KOPT-K1 (cell line): Measurements from ENCODE around the gene PLCL1.
A peak's percentile ranks its signal among the peaks of the same experiment; 100 is the strongest.
"Not testable (repeated sequence)": the region's sequence is repeated elsewhere in the genome, so short reads cannot be mapped to it uniquely, and the experiment has no call there.

Experiments used
- H3K27ac ChIP-seq: fragments of 200-600 bp; sonication (generic); 2 replicates; pipeline ENCODE4 v1.5.1; 2016; ENCODE audit warnings: antibody characterized with exemption, mild to moderate bottlenecking, low read depth, low read length; ENCODE audit not compliant: poor library complexity, severe bottlenecking
- H3K36me3 ChIP-seq: fragments of 200-600 bp; sonication (generic); 2 replicates; pipeline ENCODE4 v1.5.1; 2017; ENCODE audit warnings: antibody characterized with exemption, mild to moderate bottlenecking, low read length, moderate library complexity; ENCODE audit not compliant: insufficient read depth
- H3K9me3 ChIP-seq: fragments of 200-600 bp; sonication (generic); 2 replicates; pipeline ENCODE4 v1.5.1; 2017; ENCODE audit warnings: antibody characterized with exemption, low read length, mild to moderate bottlenecking; ENCODE audit not compliant: insufficient read depth, poor library complexity, severe bottlenecking

PLCL1 gene

GRCh38 chr2:197801033-197801432 is 3.4 kb upstream of the PLCL1 start:
- peaks cover 4% of the 10 kb centered on the region for H3K9me3 ChIP-seq
- no peaks in the 10 kb centered on the region for H3K36me3 ChIP-seq
- no peak overlapping the region for H3K27ac ChIP-seq

DNA sequence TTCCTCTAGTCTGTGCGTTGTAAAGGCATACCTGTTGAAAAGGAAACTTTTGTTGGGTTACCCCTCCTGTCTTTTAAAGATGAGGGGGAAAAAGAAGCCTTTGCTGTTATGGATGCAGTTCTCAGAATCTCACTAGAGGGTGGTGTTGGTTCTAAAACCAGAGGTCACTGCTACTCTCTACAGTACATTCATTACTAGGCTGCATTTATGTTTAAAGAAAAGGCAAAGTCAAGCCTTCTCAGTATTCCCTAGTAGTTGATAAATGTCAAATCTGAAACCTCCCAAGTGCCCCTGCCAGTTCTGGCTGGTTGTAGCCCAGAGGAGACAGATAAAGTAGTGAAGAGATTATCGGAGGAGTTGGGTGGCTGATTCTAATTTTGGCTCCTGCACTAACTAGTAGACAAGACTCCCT is 1.4 kb upstream of the PLCL1 start:
- H3K27ac ChIP-seq = no peak overlapping the region
- no peaks in the 10 kb centered on the region for H3K36me3 ChIP-seq
- H3K9me3 ChIP-seq = no peaks in the 10 kb centered on the region

DNA sequence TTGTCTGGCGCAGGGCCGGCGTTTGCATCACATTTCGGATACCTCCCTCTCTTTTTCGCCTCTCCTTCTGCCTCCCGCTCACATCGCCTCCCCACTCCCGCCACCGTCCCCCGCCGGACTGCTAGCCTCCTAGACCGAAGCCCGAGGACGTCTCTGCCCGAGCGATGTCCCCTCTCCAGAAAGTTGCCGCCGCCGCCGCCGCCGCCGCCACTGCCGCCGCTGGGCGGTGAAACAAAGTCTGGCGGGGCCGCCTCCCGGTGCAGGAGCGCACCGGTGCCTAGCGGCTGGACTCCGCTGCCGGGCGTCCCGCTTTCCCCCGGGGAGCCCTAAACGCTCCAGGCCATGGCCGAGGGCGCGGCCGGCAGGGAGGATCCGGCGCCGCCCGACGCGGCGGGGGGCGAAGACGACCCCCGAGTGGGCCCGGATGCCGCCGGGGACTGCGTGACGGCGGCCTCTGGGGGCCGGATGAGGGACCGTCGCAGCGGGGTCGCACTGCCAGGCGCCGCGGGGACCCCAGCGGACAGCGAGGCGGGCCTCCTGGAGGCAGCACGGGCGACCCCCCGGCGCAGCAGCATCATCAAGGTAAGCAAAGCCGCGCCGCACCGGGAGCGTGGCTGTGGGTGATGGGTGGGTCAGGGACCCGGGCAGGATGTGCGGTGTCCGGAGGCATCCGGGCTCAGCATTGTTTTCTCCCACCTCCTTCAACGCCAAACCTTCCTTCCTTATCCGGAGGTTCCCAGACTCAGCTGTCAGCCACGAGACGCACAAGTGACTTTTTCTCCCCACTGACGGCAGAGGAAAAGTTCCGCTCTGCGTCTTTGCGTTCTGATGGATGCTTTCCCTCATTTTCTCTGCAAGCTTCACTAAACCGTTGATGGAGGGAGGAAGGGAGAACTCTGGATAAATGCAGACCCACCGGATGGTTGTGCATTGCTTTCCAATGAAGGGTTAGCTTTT is 643 bp downstream of the PLCL1 start:
- Histone ChIP-seq H3K9me3 (no peaks in the 10 kb centered on the region), H3K27ac (peak overlapping the region; percentile 43), H3K36me3 (no peaks in the 10 kb centered on the region)

- Histone ChIP-seq H3K9me3 (no peaks in the 10 kb centered on the region), H3K36me3 (no peaks in the 10 kb centered on the region), H3K27ac (no peak overlapping the region)
Observed at GRCh38 chr2:197805715-197806633, 1.6 kb downstream of the PLCL1 start.

GRCh38 chr2:197809064-197809463 is 4.7 kb downstream of the PLCL1 start:
- H3K36me3 ChIP-seq = no peaks in the 10 kb centered on the region
- no peak overlapping the region for H3K27ac ChIP-seq
- no peaks in the 10 kb centered on the region for H3K9me3 ChIP-seq

DNA sequence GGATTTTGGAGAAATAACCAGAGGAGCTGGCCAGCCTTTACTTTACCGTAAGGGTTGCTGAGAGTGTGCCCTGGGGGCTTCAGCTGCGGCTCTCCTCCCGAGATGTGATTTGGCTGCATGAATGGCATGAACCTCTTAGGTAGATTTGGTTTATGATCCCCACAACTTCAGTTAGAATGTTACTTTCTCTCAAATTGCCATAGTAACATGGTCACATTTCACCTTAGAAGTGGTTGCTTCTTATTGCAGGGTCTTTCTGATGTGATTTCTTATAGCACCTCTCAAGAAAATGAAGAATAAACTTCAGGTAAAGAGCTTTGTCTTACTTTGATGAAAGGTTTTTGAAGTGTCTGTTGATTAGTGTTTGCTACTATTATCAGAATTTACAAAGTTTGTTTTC is 5.6 kb downstream of the PLCL1 start:
- Histone ChIP-seq H3K9me3 (no peaks in the 10 kb centered on the region), H3K36me3 (no peaks in the 10 kb centered on the region)

GRCh38 chr2:197810491-197810890 is 6.1 kb downstream of the PLCL1 start:
- H3K27ac ChIP-seq = no peak overlapping the region
- H3K9me3 ChIP-seq = no peaks in the 10 kb centered on the region
- no peaks in the 10 kb centered on the region for H3K36me3 ChIP-seq

More for the DNA sequence above, 5.6 kb downstream of the PLCL1 start:
- no peak overlapping the region for H3K27ac ChIP-seq

DNA sequence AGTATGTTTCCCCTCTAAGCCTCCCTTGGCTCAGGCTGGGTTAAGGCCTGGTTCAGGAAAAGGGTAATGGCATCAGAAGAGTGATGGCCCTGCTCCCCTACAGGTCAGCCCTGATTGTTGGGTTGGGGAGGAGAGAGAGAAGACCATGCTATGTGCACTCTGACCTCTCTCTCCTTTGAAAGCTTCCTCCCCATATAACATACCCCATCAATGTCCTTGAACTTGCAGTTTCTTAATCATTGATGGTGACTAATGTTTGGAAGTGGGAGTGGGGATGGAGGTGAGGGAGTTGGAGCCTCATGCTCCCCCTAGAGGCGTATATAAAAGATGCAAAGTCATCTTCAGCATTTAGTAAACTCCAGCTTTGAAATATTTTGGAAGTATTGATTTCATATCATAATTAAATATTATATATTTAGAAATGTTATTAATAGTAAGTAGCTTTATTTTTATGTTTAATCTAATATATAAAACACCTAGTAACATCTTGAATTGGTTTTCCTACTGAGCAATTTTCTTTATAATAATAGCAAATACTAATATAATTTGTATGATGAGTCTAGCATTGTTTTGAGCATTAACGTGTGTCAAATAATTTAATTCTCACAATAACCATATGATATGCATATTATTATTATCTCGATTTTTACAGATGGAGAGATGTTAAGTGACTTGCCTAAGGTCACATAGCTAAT is 8.8 kb downstream of the PLCL1 start:
- Histone ChIP-seq H3K9me3 (no peaks in the 10 kb centered on the region), H3K27ac (no peak overlapping the region), H3K36me3 (no peaks in the 10 kb centered on the region)

DNA sequence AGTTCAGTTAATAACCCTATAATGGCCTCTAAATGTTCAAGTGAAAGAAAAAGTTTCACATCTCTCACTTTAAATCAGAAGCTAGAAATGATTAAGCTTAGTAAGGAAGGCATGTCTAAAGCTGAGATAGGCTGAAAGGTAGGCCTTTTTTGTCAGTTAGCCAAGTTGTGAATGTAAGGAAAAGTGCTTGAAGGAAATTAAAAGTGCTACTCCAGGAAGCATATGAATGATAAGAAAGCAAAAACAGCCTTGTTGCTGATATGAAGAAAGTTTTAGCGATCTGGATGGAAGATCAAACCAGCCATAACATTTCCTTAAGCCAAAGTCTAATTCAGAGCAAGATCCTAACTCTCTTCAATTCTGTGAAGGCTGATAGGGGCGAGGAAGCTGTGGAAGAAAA is 10.1 kb downstream of the PLCL1 start:
- Histone ChIP-seq H3K36me3 (no peaks in the 10 kb centered on the region), H3K9me3 (no peaks in the 10 kb centered on the region), H3K27ac (no peak overlapping the region)

GRCh38 chr2:197821550-197822289 is 17.3 kb downstream of the PLCL1 start:
- no peaks in the 10 kb centered on the region for H3K9me3 ChIP-seq
- H3K36me3 ChIP-seq = no peaks in the 10 kb centered on the region
- no peak overlapping the region for H3K27ac ChIP-seq

- H3K27ac ChIP-seq = no peak overlapping the region
- no peaks in the 10 kb centered on the region for H3K36me3 ChIP-seq
- no peaks in the 10 kb centered on the region for H3K9me3 ChIP-seq
Observed at GRCh38 chr2:197822333-197822732, 17.9 kb downstream of the PLCL1 start.

GRCh38 chr2:197827618-197828017 is 23.2 kb downstream of the PLCL1 start:
- Histone ChIP-seq H3K36me3 (no peaks in the 10 kb centered on the region), H3K27ac (no peak overlapping the region), H3K9me3 (no peaks in the 10 kb centered on the region)

DNA sequence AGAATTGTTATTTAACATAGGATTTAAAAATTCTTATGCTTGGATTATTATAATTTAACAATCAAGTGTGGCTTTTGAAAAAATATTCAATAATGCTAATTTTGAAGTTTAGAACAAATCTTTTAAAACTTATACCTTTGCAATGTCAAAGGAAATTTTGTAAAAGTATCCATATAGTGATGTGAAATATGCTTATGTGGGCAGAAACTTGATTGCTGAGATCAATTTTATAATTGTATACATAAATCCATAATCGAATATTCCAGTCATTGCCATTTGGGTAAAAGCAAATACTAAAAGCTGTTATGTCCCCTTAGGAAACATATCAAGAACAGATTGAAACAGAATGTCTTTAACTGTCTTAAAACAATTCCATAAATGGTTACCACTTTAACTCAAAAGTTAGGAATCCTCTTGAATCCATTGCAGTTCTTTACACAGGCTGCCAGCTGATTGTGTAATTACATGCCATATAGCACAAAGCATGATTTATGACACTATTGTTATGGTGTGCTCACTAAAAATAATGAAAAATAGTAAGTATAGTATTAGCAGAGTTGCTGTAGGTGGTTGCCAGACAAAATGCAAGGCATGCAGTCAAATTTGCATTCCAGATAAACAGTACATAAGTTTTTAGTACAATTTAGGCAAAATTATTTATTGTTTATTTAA is 24.2 kb downstream of the PLCL1 start:
- no peaks in the 10 kb centered on the region for H3K36me3 ChIP-seq
- no peaks in the 10 kb centered on the region for H3K9me3 ChIP-seq
- H3K27ac ChIP-seq = no peak overlapping the region

GRCh38 chr2:197834771-197835170 is 30.4 kb downstream of the PLCL1 start:
- not testable (repeated sequence) for H3K36me3 ChIP-seq, H3K27ac ChIP-seq, H3K9me3 ChIP-seq
